ENCODE results near the gene TBC1D22A.

DNA sequence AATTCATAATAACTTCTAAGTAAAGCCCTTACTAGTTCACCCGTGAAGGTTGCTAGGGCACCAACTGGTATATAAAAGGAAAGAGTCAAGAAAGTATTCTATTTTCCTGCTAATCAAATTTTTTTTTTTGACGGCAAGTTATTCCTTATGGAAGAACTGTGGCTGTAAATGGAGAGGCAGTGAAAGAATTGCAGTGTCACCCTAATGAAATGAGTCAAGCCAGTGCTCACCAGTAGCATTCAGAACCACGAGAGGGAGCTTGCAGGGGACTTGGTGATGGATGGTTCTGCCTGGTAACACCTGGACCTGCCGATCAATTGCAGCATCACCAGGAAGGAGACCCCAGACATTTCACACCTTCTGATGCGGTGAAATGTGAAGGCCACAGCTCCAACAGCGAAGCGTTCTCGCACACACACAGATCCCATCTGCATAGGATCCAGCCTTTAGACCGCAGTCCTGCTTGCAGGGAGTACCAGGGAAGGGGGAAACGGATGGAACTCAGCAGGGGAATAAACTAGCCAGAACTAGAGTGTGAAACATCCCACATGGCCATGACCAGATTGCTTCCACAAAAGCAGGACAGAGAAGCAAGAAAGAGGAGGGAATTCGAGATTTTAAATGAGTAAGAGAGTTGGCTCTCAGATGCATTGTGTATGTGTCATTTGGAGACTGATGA, 326.2 kb downstream of the TBC1D22A start:
- no peak for TF ChIP-seq CREB1 (CRISPR knock-in tag; IDR thresholded peaks at IDR 0.05; ENCODE audit: low read depth)
- TF ChIP-seq EZH2 (IDR thresholded peaks at IDR 0.05; ENCODE audit: low read depth, unreplicated experiment) = no peak
